HG02938 (cell line): ENCODE results near the gene PFKFB2.

Experiments used
- ATAC-seq: cut with Tn5 transposase; IDR thresholded peaks from one replicate; pipeline ENCODE4 v1.9.1; 2021; ENCODE audit warnings: mild to moderate bottlenecking, moderate library complexity; ENCODE audit not compliant: unreplicated experiment

PFKFB2 gene

DNA sequence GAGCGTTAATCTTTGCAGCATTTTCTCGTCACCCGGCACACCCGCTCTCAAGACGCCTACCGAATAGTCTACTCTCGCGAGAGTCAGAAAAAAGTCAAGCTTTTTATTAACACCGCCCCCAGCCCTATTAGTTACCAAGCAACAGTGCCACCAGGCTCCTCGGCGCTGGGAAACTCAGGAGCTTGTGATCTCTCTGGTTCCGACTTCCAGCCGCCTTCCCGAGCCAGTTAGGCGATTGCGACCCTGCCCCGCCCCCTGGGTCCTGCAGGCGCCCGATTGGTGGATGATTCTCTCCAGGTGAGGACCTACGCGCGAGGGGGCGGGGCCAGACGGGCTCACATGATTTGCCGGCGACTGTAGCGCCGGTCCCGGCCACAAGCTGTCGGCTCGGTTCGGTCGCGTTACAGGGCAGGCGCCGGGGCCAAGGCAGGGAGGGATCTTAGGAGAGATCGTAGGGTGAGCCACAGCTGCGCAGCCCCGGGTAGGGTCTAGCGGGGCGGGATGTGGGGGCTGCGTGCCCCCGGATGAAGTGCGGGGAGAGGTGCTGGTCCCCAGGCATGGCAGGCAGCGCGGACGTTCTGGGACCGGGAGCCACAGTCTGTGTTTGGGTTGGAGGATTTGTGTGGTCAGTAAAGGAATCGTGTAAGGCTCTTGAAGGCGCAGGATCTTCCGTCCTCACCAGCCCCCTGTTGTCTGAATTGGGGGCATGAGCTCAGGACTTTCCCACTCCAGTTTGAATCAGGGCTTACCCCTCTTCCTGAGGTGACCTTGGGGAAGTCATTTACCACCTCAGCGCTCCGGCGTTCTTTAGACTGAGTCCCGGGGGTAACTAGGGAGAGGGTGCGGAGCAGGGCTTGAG, at the start of gene PFKFB2:
TSS of gene PFKFB2 (plus strand) at position 365 of the 859 bp plus-strand sequence. CDS start 1,443 bp downstream, outside the sequence.
- ATAC-seq: peak; percentile 80

DNA sequence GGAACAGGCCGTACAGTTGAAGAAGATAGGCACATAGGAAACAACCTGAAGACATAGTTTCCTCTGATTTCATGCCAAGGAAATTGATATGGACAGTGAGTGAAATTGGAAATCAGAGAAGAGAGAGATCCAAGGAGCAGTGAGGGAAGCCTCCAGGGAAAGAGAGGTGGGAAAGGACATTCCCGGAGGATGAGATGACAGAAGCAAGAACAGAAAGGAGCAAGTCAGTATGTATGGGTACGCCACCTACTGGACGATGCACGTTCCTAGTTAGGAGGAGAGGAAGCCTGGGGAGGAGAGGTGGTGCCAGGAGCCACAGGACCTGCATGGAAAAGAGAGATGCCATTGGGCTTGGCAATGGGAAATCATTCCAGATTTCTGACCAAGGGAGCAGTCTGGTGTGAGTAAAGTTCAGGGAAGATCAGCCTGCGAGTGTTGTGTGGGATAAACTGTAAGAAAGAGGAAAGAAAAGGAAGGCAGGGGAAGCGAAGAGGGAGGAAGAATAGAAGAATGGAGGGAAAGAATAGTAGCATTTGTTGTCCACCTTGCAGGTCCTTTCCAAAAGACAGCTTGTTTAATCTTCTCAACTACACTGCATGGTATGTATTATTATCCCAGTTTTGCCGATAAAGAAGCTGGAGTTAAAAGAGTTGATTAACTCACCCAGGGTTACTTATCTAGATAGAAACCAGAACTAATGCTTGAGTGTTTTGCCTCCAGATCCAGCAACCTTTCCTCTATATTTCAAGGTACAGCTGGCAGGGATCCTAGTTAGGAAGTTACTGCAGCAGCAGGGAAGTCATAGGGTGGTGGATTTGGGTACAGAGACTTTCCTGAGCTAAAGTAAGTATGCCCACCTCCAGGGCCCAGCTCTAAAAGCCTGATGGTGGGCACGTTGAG, 47.9 kb upstream of the PFKFB2 start:
- no peak for ATAC-seq

DNA sequence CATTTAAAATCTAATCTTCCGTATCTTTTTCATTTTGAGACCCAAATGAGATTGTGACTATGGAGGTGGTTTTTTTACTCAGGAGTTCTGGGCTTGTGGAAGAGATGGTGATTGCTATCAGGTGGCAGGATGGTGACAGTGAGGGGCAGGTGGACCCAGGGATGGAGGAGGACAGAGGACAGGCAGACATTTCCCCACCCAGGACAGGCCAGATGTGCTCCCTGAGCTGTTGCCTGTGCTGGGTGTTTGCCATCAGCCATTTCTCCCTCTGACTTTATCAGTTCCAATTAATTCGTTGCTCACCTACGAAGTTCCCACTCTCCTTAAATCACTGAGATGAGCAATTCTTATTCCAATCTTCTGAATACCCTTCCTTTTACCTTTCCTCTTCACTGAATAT, 47.0 kb upstream of the PFKFB2 start:
- ATAC-seq: no peak

DNA sequence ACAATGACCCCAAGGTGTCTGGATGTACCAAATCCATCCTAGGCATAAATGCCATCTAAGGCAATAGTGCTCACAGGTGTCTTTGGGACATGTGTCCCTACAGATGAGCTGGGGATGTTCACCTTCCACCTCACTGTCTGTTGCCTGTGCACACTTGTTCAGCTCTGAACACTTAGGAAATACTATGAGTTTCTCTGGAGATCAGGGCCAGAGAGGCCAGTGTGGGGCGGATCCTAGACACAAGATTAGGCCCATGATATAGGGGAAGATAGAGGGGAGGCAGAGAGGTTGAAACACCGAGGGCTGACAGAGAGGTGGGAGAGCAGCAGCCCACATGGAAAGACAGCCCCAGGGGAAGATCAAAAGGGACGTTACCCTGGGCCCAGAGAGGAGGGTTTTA, 46.2 kb upstream of the PFKFB2 start:
- ATAC-seq: no peak

GRCh38 chr1:207007352-207008033, 45.6 kb upstream of the PFKFB2 start:
- ATAC-seq: no peak

- ATAC-seq: no peak
Observed at GRCh38 chr1:207009182-207009850, 43.8 kb upstream of the PFKFB2 start.

DNA sequence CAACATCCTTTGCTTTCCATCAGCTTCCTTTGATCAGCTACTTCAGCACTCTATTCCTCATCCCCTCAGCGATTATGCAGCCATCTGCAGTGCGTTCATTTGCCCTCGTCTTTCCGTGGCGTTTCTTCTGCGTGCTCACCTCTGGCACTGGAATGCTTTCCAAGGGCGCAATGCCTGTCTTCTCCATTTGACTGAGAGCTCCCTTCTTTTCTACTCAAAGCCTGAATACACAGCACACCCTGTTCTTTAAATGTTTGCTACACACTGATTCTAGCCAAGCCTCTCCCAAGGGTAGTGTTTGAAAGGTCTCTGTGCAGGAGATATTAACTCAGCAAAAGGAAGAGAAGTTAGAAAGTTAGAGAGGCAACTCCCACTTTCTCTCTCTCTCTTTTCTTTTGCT, 43.1 kb upstream of the PFKFB2 start:
- ATAC-seq: no peak

- ATAC-seq: no peak
Observed at GRCh38 chr1:207010726-207011125, 42.3 kb upstream of the PFKFB2 start.

DNA sequence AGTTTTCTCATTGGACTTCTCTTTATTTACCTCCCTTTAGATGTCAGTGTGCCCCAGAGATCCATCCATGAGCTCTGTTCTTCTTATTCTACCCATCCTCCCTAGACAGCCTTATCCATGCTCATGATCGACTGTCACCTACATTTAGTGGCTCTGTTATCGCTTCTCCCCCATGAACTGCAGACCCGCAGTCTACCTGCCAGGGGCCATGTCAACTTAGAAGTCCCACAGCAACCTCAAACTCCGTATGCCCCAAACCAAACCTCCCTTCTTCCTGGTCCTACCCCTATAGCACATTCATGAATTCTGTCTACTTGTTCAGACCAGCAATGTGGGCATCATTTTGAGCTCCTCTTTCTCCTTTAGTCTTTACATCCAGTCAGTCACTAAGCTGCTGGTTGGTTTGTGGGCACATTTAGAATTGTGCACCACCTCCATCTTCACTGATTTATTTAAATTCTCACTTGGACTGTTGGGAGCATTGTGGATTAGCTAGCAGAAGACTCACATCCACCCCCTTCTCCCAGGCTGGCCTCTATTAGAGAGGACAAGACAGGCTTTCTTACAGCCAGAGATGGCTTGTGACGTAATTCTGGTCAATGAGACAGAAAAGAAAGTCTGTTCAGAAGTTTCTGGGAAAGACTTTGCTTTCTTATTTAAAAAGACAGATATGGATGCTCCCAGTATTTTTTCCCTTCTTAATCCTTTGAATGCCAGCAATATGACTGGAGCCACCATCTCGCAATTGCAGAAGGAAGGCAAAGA, 39.6 kb upstream of the PFKFB2 start:
- no peak for ATAC-seq

DNA sequence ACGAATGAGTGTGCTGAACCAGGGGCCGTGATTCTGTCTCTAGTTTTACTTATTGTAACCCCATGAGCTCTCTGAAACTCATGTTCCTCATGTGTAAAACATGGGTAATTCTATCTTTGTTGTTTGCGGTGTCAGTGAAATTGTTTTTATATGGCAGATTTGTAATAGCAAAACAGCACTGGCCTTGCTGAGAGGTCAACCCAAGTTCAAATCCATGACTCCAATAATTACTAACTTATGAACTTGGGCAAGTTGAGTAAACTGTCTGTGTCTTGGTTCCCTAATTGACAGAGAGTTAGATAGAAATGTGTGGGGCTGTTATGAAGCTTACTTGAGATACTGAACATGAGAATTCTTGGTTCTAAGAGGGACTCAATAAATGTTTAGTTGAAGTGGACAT, 38.3 kb upstream of the PFKFB2 start:
- no peak for ATAC-seq

GRCh38 chr1:207015791-207016190, 37.3 kb upstream of the PFKFB2 start:
- ATAC-seq: no peak

DNA sequence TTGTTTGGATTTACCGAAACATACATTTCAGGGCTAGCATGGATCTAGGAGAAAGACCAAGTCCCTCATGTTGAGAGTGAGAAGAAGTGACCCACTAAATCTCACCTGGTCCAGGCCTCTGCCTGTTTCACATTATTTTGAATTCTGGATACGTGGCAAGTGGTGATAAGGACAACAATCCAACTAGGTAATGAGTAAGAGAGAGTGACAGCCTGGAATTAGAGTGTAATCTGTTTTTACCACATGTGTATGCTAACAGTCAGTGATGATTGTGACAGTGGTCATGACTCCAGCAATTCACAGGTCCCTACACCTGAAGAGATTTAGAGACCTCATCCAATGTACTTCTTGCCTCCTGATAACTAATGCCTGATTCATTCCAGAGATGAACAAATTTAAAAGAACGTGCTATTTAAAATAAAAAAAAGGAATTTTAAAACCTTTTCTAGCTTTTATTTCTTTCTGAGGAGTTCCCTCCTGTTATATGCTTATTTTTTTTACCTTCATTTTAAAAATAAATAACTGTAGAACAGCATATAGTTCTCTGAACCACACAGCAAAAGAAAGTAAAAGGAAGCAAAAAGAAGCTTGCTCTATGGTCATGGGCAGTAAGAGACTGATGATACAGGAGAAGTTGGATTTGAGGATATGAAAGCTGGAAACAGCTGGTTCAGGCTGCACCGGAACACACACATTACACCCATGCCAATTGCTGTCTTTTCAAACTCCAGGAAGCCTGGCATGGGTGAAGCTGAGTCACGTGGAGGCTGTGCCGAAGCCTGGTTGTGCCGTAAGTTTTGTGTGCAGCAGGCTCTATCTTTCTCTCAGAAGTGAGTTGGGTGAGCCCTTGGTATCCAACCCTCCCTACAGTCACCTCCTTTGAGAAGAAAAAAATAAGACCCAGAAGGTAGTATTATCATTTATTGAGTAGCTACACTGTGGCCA, 35.2 kb upstream of the PFKFB2 start:
- no peak for ATAC-seq

- no peak for ATAC-seq
Observed at GRCh38 chr1:207018707-207019106, 34.4 kb upstream of the PFKFB2 start.

DNA sequence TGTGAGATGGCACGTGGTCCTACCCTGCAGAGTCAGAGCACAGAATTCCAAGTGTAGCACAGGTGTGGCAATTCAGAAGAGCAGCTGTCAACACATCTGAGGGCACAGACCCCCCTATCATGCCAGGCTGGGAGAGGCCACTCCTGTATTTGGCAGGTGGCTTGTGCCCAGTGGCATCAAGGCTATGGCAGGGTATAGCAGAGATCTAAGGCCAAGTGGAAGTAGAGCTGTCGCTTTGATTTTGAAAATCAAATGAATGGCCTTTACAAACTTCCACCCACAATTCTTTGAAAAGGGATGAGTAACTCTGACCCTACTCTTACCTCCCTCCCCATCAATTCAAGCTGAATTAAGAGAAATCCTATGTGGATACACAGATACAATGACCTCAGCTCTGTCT, 33.9 kb upstream of the PFKFB2 start:
- ATAC-seq: no peak

GRCh38 chr1:207019661-207020060, 33.4 kb upstream of the PFKFB2 start:
- no peak for ATAC-seq

DNA sequence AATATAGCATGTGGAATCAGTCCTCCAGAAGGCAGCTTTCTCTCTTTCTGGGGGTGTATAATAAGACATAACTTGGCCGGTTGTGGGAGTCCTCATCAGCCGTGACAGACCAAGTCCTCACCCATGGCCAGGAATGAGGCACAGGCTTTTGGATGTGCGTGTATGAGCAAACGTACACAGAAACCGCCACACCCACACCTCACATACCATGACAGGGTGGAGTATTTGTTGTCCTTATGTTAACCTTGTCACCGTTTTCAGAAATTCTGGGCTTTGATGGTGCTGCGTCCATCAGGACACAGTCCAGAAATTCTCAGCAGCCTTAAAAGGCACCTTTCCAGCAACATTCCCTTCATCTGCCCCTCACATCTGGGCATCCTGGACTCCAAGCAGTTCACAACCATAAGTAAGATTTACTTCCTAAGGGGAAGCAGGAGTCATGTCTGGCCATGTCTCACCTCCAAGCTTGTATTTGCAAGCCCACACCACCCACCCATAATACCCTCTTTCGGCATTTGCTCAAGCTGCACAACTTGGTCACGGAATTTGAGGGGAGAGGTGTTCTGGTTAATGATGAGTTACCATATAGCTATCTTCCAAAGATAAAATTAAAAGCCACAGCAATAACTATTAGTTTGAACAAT, 32.9 kb upstream of the PFKFB2 start:
- no peak for ATAC-seq

DNA sequence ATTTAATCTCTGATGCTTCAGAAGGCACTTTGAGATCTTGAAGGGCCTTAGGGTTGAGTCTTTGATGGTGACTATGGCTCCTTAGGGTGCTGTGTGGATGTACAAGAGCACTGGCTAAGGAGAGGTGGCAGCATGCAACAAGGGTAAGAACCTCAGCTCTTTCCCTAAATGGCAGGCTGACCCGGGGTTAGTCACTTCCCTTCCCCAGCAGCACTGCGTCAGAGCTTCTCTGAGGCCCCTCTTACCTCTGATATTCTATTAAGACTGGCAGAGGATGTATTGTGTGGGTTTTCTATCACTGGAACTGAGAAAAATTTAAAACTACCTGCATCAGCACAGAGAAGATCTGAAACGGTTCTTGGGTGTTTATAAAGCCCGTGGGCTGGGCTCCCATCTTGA, 32.4 kb upstream of the PFKFB2 start:
- ATAC-seq: no peak

DNA sequence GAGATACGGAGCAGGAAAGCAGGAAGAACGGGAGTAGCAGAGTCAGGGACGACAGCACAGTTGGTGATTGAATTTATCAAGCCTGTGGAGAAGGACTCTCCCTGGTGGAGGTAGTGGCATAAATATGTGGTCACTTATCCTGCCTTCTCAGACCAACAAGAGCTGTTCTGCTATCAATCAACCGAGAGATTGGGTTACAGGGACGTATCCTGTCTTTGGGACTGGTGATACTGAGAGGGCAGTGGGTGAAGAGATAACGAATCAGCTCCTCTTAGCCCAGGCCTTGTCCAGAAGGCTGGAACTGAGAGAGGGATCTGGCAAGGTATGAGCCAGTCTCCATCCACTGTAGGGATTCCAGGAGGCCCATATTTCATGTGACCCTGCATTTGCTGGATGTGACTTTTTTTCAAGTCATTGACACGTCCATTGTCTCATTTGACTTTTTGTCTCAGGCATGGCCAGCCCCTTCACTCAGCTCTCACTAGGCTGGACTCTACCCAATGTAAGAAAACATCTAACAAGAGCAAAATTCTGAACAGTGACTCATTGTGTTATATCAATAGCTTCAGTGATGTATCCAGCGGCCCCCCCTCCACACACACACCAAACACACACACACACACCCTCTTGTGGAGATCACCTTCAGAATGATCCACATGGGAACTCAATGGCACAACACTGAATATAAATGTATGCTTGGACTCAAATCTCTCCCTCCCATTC, 31.8 kb upstream of the PFKFB2 start:
- no peak for ATAC-seq
